Glomerular visceral epithelial cell (primary cell): ENCODE measurements around the gene ZMYND15.

ENCODE experiments used
- DNase-seq: peaks from one replicate; pipeline ENCODE4 v3.0.0-alpha.2; 2016; ENCODE audit errors: extremely low spot score

The ZMYND15 gene

GRCh38 chr17:4716081-4716480, 23.6 kb upstream of the ZMYND15 start:
- DNase-seq = no peak

GRCh38 chr17:4717791-4718190, 21.8 kb upstream of the ZMYND15 start:
- no peak for DNase-seq

- DNase-seq = no peak
Observed at GRCh38 chr17:4718276-4718675, 21.4 kb upstream of the ZMYND15 start.

GRCh38 chr17:4719146-4719545, 20.5 kb upstream of the ZMYND15 start:
- no peak for DNase-seq

GRCh38 chr17:4719684-4720221, 19.9 kb upstream of the ZMYND15 start:
- DNase-seq = no peak

- no peak for DNase-seq
Observed at GRCh38 chr17:4720787-4721186, 18.8 kb upstream of the ZMYND15 start.

GRCh38 chr17:4721203-4722135, 18.2 kb upstream of the ZMYND15 start:
- peak; percentile 53 for DNase-seq

- no peak for DNase-seq
Observed at GRCh38 chr17:4722678-4723240, 16.9 kb upstream of the ZMYND15 start.

GRCh38 chr17:4724650-4725049, 15.0 kb upstream of the ZMYND15 start:
- no peak for DNase-seq

- no peak for DNase-seq
Observed at GRCh38 chr17:4725646-4726310, 13.9 kb upstream of the ZMYND15 start.

GRCh38 chr17:4728124-4728523, 11.5 kb upstream of the ZMYND15 start:
- no peak for DNase-seq

GRCh38 chr17:4733073-4733531, 6.5 kb upstream of the ZMYND15 start:
- no peak for DNase-seq

- DNase-seq = no peak
Observed at GRCh38 chr17:4734857-4735475, 4.7 kb upstream of the ZMYND15 start.

- no peak for DNase-seq
Observed at GRCh38 chr17:4735876-4736651, 3.6 kb upstream of the ZMYND15 start.

- peak; percentile 38 for DNase-seq
Observed at GRCh38 chr17:4738136-4739121, 1.2 kb upstream of the ZMYND15 start.

GRCh38 chr17:4740025-4740351, 355 bp downstream of the ZMYND15 start:
- DNase-seq = no peak

- DNase-seq = no peak
Observed at GRCh38 chr17:4740584-4740983, 951 bp downstream of the ZMYND15 start.

- no peak for DNase-seq
Observed at GRCh38 chr17:4741544-4741943, 1.9 kb downstream of the ZMYND15 start.

GRCh38 chr17:4742133-4742532, 2.5 kb downstream of the ZMYND15 start:
- DNase-seq = no peak

GRCh38 chr17:4742629-4743028, 3.0 kb downstream of the ZMYND15 start:
- no peak for DNase-seq
